ENCODE measurements around the gene MVK.
A peak's percentile ranks its signal among the peaks of the same experiment; 100 is the strongest.

Gene MVK

DNA sequence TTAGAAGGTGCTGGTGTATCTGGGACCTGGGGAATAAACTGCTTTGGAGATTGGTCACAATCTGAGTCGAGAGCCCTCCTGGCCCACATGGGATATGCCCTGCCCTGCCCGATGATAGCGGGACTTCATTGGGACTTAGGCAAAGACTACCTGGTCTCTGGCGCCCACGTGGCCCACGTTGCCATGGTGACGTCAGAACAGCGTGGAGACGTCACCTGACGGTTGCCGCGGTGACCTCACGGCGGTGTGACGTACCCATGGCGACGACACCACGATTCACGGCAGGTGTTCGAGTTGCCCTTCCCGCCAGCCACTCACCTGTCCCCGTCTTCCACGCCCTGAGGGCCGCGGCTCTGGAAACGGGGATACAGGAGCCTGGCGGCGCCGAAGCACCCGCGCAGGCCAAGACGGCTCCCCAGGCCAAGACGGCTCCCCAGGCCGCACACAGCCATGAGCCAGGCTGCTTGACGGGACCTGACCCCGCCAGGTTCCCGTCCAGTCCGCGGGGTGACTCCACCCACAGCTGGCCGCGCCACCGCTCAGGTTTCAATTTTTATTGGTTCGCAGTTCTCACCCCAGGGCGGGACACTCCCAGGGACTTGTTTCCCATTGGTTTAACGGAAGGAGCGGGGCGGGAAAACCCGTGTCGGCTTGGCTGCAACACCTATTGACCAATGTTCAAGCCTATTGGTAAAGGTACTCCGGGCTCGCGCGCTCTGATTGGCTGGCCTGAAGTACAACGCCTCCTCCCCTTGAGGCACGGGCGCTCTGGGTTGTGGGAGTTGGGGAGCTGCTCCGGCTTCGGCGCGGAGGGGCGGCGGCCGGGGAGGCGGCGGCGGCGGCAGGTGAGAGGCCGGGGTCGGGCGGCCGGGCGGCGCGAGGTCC lies at the start of gene MVK, which contains the start of gene MMAB:
TSS of gene MVK (plus strand) at position 766 of the 885 bp plus-strand sequence. CDS start 1,029 bp downstream, outside the sequence.
TSS of gene MMAB (minus strand) at position 476 of the 885 bp plus-strand sequence. CDS start at position 452, 24 bp downstream.
- H3K9me3 Mint-ChIP-seq = no peaks in the 10 kb centered on the region
- H3K36me3 Mint-ChIP-seq = peaks cover 6% of the 10 kb centered on the region
- peak within 1 kb of the TSS; percentile 99 for H3K4me3 Mint-ChIP-seq
- no peaks in the 10 kb centered on the region for H3K27me3 Mint-ChIP-seq
- DNase-seq (ENCODE audit: low spot score in 2 of 2) (peak; percentile 94 to 95), ATAC-seq (ENCODE audit: low read depth) (peak; percentile 87)
- peaks cover 15% of the 10 kb centered on the region for H3K4me1 Mint-ChIP-seq
- H3K27ac Mint-ChIP-seq = peak within 1 kb of the TSS; percentile 98

GRCh38 chr12:109524466-109525278 lies 48.9 kb upstream of the MVK start:
- H3K27ac Mint-ChIP-seq = no peak overlapping the region
- H3K4me1 Mint-ChIP-seq = no peaks in the 10 kb centered on the region
- DNase-seq (ENCODE audit: low spot score in 2 of 2) (no peak), ATAC-seq (ENCODE audit: low read depth) (no peak)
- H3K4me3 Mint-ChIP-seq = no peak overlapping the region
- H3K36me3 Mint-ChIP-seq = peaks cover 36% of the 10 kb centered on the region
- no peaks in the 10 kb centered on the region for H3K27me3 Mint-ChIP-seq
- H3K9me3 Mint-ChIP-seq = no peaks in the 10 kb centered on the region

GRCh38 chr12:109525279-109525585 lies 48.4 kb upstream of the MVK start:
- H3K4me1 Mint-ChIP-seq = no peaks in the 10 kb centered on the region
- peaks cover 36% of the 10 kb centered on the region for H3K36me3 Mint-ChIP-seq
- no peaks in the 10 kb centered on the region for H3K9me3 Mint-ChIP-seq
- H3K4me3 Mint-ChIP-seq = no peak overlapping the region
- H3K27ac Mint-ChIP-seq = no peak overlapping the region
- DNase-seq (ENCODE audit: low spot score in 2 of 2) = no peak
- H3K27me3 Mint-ChIP-seq = no peaks in the 10 kb centered on the region
- no peak for ATAC-seq (ENCODE audit: low read depth)

DNA sequence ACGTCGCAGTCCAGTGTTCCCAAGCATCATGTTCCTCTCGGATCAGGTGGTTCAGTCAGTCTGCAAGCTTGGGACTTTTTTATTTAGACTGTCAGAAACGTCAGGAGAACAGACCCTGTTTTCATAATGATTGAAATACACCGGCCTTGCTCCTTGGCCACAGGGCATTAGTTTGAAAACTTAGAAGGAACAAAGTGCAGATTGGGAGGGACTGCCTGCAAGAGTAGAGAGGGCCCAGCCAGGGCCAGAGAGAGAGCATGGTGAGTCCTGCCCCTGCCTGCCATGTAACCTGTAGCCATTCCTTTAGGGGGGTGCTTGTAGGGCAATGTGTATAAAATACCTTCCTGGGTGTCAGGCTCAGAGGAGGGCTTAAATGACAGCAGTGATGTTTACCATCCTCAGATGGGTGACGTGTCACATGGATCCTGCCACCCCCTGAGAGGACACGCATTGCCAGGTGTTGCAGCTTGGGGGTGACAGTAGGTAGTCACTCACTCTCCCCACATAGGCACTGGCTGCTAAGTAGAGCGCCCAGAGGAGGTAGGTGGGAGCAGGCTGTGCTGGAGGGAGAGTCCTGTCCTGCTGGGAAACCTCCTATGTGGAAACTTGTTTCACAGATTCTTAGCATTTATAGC lies 46.0 kb upstream of the MVK start:
- Mint-ChIP-seq H3K4me3 (no peak overlapping the region), H3K27ac (no peak overlapping the region), H3K36me3 (peaks cover 30% of the 10 kb centered on the region), H3K9me3 (no peaks in the 10 kb centered on the region), H3K27me3 (no peaks in the 10 kb centered on the region), H3K4me1 (no peaks in the 10 kb centered on the region)
- ATAC-seq (ENCODE audit: low read depth) = no peak
- no peak for DNase-seq (ENCODE audit: low spot score in 2 of 2)

DNA sequence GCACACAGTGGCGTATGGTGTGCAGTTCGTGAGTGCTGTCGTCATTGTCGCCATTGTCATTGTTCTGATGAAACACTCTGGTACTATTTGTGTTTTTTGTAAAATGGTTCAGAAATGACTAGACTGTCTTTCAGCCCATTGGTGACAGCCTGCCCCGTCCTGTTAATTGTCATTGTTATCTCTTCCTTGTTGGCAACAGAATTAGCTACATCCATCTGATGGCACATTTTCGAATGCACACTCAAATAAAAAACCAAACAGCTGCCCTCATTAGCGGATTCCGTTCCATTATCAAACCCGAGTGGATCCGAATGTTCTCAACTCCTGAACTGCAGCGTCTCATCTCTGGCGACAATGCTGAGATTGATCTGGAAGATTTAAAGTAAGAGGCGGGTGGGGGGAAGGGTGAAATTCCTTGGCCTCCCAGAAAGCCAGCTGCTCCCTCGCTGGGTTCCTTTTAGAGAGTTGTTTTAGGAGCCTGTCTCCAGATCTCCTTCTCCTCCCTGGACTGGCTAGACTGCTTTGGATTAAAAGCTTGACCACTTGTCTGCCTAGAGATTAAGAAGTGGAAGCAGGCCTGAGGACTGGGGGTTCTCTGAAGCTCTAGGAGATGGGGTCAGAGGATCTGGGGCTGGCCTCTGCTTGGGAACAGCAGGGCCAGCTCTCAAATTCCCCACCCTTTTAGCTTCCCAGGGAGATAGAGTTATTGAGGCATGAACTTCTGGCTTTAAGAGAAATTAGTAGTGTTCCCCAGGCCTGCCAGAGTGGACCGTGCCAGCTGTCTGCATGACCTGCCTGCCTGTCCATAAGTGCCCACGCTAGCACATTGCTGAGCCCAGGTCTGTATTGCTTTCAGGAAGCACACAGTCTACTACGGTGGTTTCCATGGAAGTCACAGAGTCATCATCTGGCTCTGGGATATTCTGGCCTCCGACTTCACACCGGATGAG lies 43.6 kb upstream of the MVK start:
- DNase-seq (ENCODE audit: low spot score in 2 of 2) (no peak), ATAC-seq (ENCODE audit: low read depth) (no peak)
- Mint-ChIP-seq H3K36me3 (peaks cover 27% of the 10 kb centered on the region), H3K27ac (no peak overlapping the region), H3K4me1 (no peaks in the 10 kb centered on the region), H3K27me3 (no peaks in the 10 kb centered on the region), H3K9me3 (no peaks in the 10 kb centered on the region), H3K4me3 (no peak overlapping the region)

DNA sequence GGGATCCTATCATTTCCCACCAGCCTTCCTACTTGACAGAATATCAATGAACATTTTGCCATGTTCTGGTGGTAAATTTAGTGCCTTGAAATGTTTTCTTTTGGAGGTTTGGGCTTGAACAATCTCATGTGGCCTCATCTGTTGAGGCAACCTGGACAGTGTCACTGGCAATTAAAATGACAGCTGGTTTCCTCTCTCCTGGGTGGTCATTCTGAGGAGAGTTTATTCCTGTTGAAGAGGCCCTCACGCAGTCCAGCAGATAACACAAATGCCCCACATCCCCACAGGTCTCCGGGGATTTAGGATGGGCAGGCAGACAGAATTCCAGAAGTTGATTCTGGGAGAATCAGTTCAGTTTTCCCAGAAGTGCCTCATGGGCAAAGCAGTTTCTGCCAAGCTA lies 42.2 kb upstream of the MVK start:
- Mint-ChIP-seq H3K36me3 (peaks cover 28% of the 10 kb centered on the region), H3K4me1 (no peaks in the 10 kb centered on the region)
- no peak for DNase-seq (ENCODE audit: low spot score in 2 of 2)

DNA sequence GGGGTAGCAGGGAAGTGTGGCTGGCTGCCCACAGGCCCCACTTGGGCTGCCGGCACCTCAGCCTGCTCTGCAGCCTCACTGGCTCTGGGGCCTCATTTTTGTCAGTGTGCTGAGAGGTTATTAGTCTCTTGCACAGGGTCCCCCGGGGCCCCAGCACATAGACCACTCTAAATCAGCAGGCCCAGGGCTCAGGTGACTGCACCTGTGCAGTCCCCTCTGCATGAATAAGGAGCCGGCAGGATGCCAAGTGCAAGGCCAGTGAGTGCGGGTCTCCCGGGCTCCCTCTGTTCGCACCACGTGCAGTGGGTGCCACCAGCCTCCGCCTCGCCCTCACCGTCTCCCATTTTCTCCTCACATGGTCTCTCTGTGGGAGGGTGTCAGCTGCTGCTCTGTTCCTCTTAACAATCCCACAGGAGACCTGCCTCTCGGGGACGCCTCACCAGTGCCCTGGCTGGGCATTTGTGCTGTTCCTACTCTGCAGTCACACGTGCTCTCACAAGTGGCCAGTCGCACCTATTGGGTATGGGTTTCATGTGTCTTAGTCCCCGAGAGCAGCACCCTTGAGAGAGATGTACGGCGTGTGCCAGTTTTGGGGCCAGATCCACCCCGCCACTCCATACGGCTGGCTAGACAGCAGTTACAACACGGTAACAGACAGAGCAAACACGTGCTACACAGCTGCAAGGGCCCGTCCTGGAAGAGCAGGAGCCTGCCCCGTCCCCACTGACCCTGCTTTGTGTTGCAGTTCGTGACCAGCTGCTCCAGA lies 40.7 kb upstream of the MVK start:
- no peaks in the 10 kb centered on the region for H3K27me3 Mint-ChIP-seq
- no peaks in the 10 kb centered on the region for H3K4me1 Mint-ChIP-seq
- no peak overlapping the region for H3K27ac Mint-ChIP-seq
- DNase-seq (ENCODE audit: low spot score in 2 of 2) (no peak), ATAC-seq (ENCODE audit: low read depth) (no peak)
- no peak overlapping the region for H3K4me3 Mint-ChIP-seq
- H3K36me3 Mint-ChIP-seq = peaks cover 27% of the 10 kb centered on the region
- H3K9me3 Mint-ChIP-seq = no peaks in the 10 kb centered on the region

More for the DNA sequence above, 42.2 kb upstream of the MVK start:
- ATAC-seq (ENCODE audit: low read depth) = no peak
- no peaks in the 10 kb centered on the region for H3K27me3 Mint-ChIP-seq
- no peak overlapping the region for H3K4me3 Mint-ChIP-seq
- H3K9me3 Mint-ChIP-seq = no peaks in the 10 kb centered on the region
- no peak overlapping the region for H3K27ac Mint-ChIP-seq

- H3K4me1 Mint-ChIP-seq = no peaks in the 10 kb centered on the region
- no peaks in the 10 kb centered on the region for H3K27me3 Mint-ChIP-seq
- H3K9me3 Mint-ChIP-seq = no peaks in the 10 kb centered on the region
- H3K36me3 Mint-ChIP-seq = peaks cover 27% of the 10 kb centered on the region
- H3K27ac Mint-ChIP-seq = no peak overlapping the region
- ATAC-seq (ENCODE audit: low read depth) (no peak), DNase-seq (ENCODE audit: low spot score in 2 of 2) (no peak)
- no peak overlapping the region for H3K4me3 Mint-ChIP-seq
These were observed 40.2 kb upstream of the MVK start for GRCh38 chr12:109533487-109533740.

GRCh38 chr12:109534456-109534855 lies 39.1 kb upstream of the MVK start:
- no peak for DNase-seq (ENCODE audit: low spot score in 2 of 2)
- H3K27ac Mint-ChIP-seq = no peak overlapping the region
- H3K4me3 Mint-ChIP-seq = no peak overlapping the region
- no peak for ATAC-seq (ENCODE audit: low read depth)
- peaks cover 26% of the 10 kb centered on the region for H3K36me3 Mint-ChIP-seq
- H3K4me1 Mint-ChIP-seq = no peaks in the 10 kb centered on the region
- no peaks in the 10 kb centered on the region for H3K9me3 Mint-ChIP-seq
- H3K27me3 Mint-ChIP-seq = no peaks in the 10 kb centered on the region

- H3K27ac Mint-ChIP-seq = no peak overlapping the region
- no peaks in the 10 kb centered on the region for H3K27me3 Mint-ChIP-seq
- H3K36me3 Mint-ChIP-seq = peaks cover 22% of the 10 kb centered on the region
- no peak for DNase-seq (ENCODE audit: low spot score in 2 of 2)
- H3K4me1 Mint-ChIP-seq = no peaks in the 10 kb centered on the region
- H3K9me3 Mint-ChIP-seq = no peaks in the 10 kb centered on the region
- ATAC-seq (ENCODE audit: low read depth) = no peak
- H3K4me3 Mint-ChIP-seq = no peak overlapping the region
These were observed 38.2 kb upstream of the MVK start for GRCh38 chr12:109535231-109535862.

DNA sequence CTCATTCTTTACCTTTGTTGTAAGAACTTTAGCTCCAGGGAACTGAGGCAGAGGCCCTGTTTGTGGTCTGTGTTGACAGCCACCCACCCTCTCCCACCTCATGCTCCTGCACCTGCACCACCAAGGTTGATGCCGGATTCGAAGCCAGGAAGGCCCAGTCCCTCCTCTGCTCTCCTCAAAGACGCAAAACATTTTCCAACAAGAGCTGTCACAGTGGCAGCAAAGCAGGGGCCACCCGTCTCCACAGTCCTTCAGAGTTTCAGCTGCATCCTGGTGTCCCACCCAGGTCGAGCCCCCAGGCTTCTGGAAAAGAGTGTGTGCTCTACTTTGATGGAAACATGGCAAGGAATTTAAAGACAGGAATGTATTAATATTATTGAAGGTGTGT lies 37.7 kb upstream of the MVK start:
- DNase-seq (ENCODE audit: low spot score in 2 of 2) (no peak), ATAC-seq (ENCODE audit: low read depth) (no peak)
- Mint-ChIP-seq H3K27ac (no peak overlapping the region), H3K4me1 (no peaks in the 10 kb centered on the region), H3K4me3 (no peak overlapping the region), H3K27me3 (no peaks in the 10 kb centered on the region), H3K36me3 (peaks cover 21% of the 10 kb centered on the region), H3K9me3 (no peaks in the 10 kb centered on the region)

GRCh38 chr12:109537136-109537535 lies 36.5 kb upstream of the MVK start:
- Mint-ChIP-seq H3K27me3 (no peaks in the 10 kb centered on the region), H3K4me3 (no peak overlapping the region), H3K9me3 (no peaks in the 10 kb centered on the region), H3K27ac (no peak overlapping the region), H3K36me3 (peaks cover 18% of the 10 kb centered on the region), H3K4me1 (no peaks in the 10 kb centered on the region)
- ATAC-seq (ENCODE audit: low read depth) (no peak), DNase-seq (ENCODE audit: low spot score in 2 of 2) (no peak)

All from memory B cell (primary cell).